GM12878 (cell line): ENCODE measurements around the gene PRG2. TPM values are rescaled to one million over a fixed set of nuclear protein-coding genes. Genes with fewer than 3 reads are reported as not detected.

Experiments used
- ATAC-seq: fragments of 200-7000 bp; cut with Tn5 transposase; 3 replicates; pipeline ENCODE4 v1.9.1; 2020; ENCODE audit warnings: mild to moderate bottlenecking, moderate library complexity
- BruUV-seq: library from RNA; stranded (reverse); fragments of 400-500 nt; replicated peaks from 2 replicates; lab custom pipeline; 2021; lab: Mats Ljungman, UMichigan
- CTCF ChIA-PET: fragments of 300-600 bp; sonication (Branson Sonifier 250); formaldehyde crosslinking; extraction: SDS; loops from one replicate; lab custom pipeline; 2021; ENCODE audit warnings: inconsistent platforms; lab: Yijun Ruan, JAX
- POLR2A ChIA-PET: fragments of 350-600 bp; formaldehyde crosslinking; extraction: SDS; loops from one replicate; lab custom pipeline; 2021; ENCODE audit warnings: inconsistent platforms; lab: Charles Lee
- RAD21 ChIA-PET: fragments of 300-600 bp; sonication (Branson Sonifier 250); formaldehyde crosslinking; loops from one replicate; lab custom pipeline; 2023; ENCODE audit warnings: antibody characterized with exemption; ENCODE audit not compliant: unreplicated experiment; lab: Charles Lee
- SMC1A ChIA-PET: fragments of 300-600 bp; sonication (Branson Sonifier 250); formaldehyde crosslinking; loops from one replicate; lab custom pipeline; 2023; ENCODE audit not compliant: unreplicated experiment, uncharacterized antibody; lab: Charles Lee
- DNase-seq: peaks from one replicate; pipeline ENCODE4 v3.0.0-alpha.2; 2011; ENCODE audit warnings: low read depth, low spot score
- FAIRE-seq: peaks from 3 replicates; lab custom pipeline; 2011; peaks lifted over from hg19 to GRCh38; lab: Jason Lieb, UNC
- H2AFZ ChIP-seq: 2 replicates; pipeline ENCODE4 v1.6.0; 2011; ENCODE audit warnings: low read depth, low read length, control low read depth; ENCODE audit not compliant: control insufficient read depth
- H3K27ac ChIP-seq: 2 replicates; pipeline ENCODE4 v1.5.1; 2011; ENCODE audit warnings: control low read depth; ENCODE audit not compliant: control insufficient read depth, insufficient read depth
- H3K27me3 ChIP-seq, 2 experiments: replicated peaks in 1 of 2; 2 replicates each; pipeline versions ENCODE4 v1.6.0 to v1.6.1; 2011; ENCODE audit warnings: low read length in 1 of 2; ENCODE audit not compliant: control insufficient read depth in 2 of 2, insufficient read depth in 2 of 2
- H3K36me3 ChIP-seq, 2 experiments: 2 replicates each; pipeline ENCODE4 v1.5.1; 2011; ENCODE audit warnings: low read length in 1 of 2; ENCODE audit not compliant: control insufficient read depth in 2 of 2, insufficient read depth in 2 of 2
- H3K4me1 ChIP-seq: 2 replicates; pipeline ENCODE4 v1.6.1; 2011; ENCODE audit warnings: mild to moderate bottlenecking, low read length, moderate library complexity, mixed read lengths; ENCODE audit not compliant: control insufficient read depth, insufficient read depth
- H3K4me2 ChIP-seq: 2 replicates; pipeline ENCODE4 v1.6.0; 2011; ENCODE audit warnings: control low read depth; ENCODE audit not compliant: control insufficient read depth, insufficient read depth
- H3K4me3 ChIP-seq: fragments of 200-600 bp; sonication (generic); 2 replicates; pipeline ENCODE4 v1.5.1; 2016
- H3K79me2 ChIP-seq: 2 replicates; pipeline ENCODE4 v1.6.0; 2011; ENCODE audit warnings: low read length; ENCODE audit not compliant: control insufficient read depth, insufficient read depth
- H3K9ac ChIP-seq: 2 replicates; pipeline ENCODE4 v1.8.0; 2011; ENCODE audit warnings: low read length, control low read depth, mixed read lengths; ENCODE audit not compliant: control insufficient read depth, insufficient read depth
- H3K9me3 ChIP-seq: replicated peaks from 3 replicates; pipeline ENCODE4 v1.5.1; 2011; ENCODE audit warnings: mild to moderate bottlenecking, low read length; ENCODE audit not compliant: control insufficient read depth, insufficient read depth
- H4K20me1 ChIP-seq: 2 replicates; pipeline ENCODE4 v1.6.0; 2011; ENCODE audit not compliant: control insufficient read depth, insufficient read depth
- CTCF ChIP-seq, 3 experiments: IDR thresholded peaks in 2 of 3; conservative IDR thresholded peaks in 1 of 3; 2 replicates each; pipeline ENCODE4 v1.5.1; 2011; ENCODE audit warnings: low read depth in 3 of 3, low read length in 3 of 3, mild to moderate bottlenecking in 3 of 3, control low read depth in 2 of 3, moderate library complexity in 2 of 3, inconsistent platforms in 1 of 3, mixed read lengths in 1 of 3; ENCODE audit not compliant: control insufficient read depth in 2 of 3, insufficient read depth in 1 of 3; ENCODE audit errors: extremely low read depth in 1 of 3
- MTA2 ChIP-seq: fragments of 450-650 bp; IDR thresholded peaks from 2 replicates; pipeline ENCODE4 v1.6.1; 2016; ENCODE audit warnings: low read depth, mild to moderate bottlenecking, moderate library complexity
- RB1 ChIP-seq: fragments of 450-650 bp; formaldehyde crosslinking; IDR thresholded peaks from 2 replicates; pipeline ENCODE4 v1.6.1; 2017; ENCODE audit warnings: mild to moderate bottlenecking, borderline replicate concordance
- ZBTB40 ChIP-seq: fragments of 450-650 bp; IDR thresholded peaks from 2 replicates; pipeline ENCODE4 v1.6.1; 2016; ENCODE audit warnings: mild to moderate bottlenecking, moderate library complexity, borderline replicate concordance
- ZNF24 ChIP-seq: fragments of 450-650 bp; IDR thresholded peaks from 2 replicates; pipeline ENCODE4 v1.6.1; 2017; ENCODE audit warnings: antibody characterized with exemption, mild to moderate bottlenecking
- WGBS: methylation state at CpG from one replicate; pipeline ENCODE4 v1.1.6; 2016; ENCODE audit warnings: low lambda C conversion rate; ENCODE audit not compliant: insufficient replicate concordance, insufficient coverage; ENCODE audit errors: missing lambda C conversion rate; 5-methylcytosine and 5-hydroxymethylcytosine counted together
- in situ Hi-C: fragments of 300-500 bp; cut with MboI; formaldehyde crosslinking; loops from 9 replicates; pipeline ENCODE4 v1.14.3; 2018; ENCODE audit warnings: mixed read lengths
- intact Hi-C: fragments of 100-400 bp; cut with micrococcal nuclease; formaldehyde crosslinking; loops from one replicate; pipeline ENCODE4 v1.14.2; 2022; ENCODE audit not compliant: unreplicated experiment
- polyA plus RNA-seq, 11 experiments: library from polyadenylated mRNA; depleted of rRNA in 4 of 11; unstranded in 6 of 11; stranded (reverse) in 5 of 11; fragments of >200 nt; fragmentation: Nextera tagmentation in 4 of 11; fragmentation: Illumina TruSeq in 1 of 11; extraction: Ambion mirVana in 4 of 11; extraction: Trizol in 1 of 11; gene quantifications; 1 replicate in 1 of 11; 2 replicates in 10 of 11; pipeline versions ENCODE4 v1.2.1 to v1.2.3, GENCODE V29; 2011 to 2016; ENCODE audit warnings: inconsistent platforms in 2 of 11, missing spikeins in 2 of 11, low read depth in 1 of 11
- total RNA-seq, 4 experiments: library from RNA; depleted of rRNA in 3 of 4; stranded (reverse); fragments of >200 nt in 3 of 4; fragmentation: Illumina TruSeq in 1 of 4; extraction: Trizol in 1 of 4; gene quantifications; 2 replicates each; pipeline versions ENCODE4 v1.2.1 to v1.2.3, GENCODE V29; 2013 to 2021

PRG2 gene
- total and polyA plus RNA-seq, 10 of the 15 experiments (the other 5 are each of a cell fraction or from before 2014, with no cell fraction given): 0.10 to 1.7 (median 0.56) TPM; not detected in 2

- Histone ChIP-seq H3K9me3 (no peaks in the 10 kb centered on the region), H3K27ac (no peak overlapping the region), H4K20me1 (no peaks in the 10 kb centered on the region), H3K79me2 (peaks cover 12% of the 10 kb centered on the region), H3K4me3 (no peak overlapping the region), H3K36me3 (no peaks in the 10 kb centered on the region), H3K4me1 (peaks cover 11% of the 10 kb centered on the region), H2AFZ (no peak overlapping the region), H3K4me2 (no peak overlapping the region), H3K9ac (no peak overlapping the region), H3K27me3 (no peaks in the 10 kb centered on the region)
- TF ChIP-seq MTA2 (no peak), CTCF (IDR thresholded peaks at IDR 0.05 in 2 of 3, conservative IDR thresholded peaks at IDR 0.05 in 1 of 3; ENCODE audit: control insufficient read depth in 2 of 3, extremely low read depth in 1 of 3, insufficient read depth in 1 of 3, low read depth in 3 of 3, low read length in 3 of 3) (peak in 1 of 3 experiments; percentile 14; a peak in 1 of 6 replicates)
- POLR2A ChIA-PET: interaction anchor here (1.2 to 1.5 kb wide), 2 partner anchors 11 to 27 kb away, joined by 3 to 4 read pairs; no protein-coding TSS in a partner anchor
- in situ Hi-C loops (no loop called here), intact Hi-C loops (no loop called here)
- SMC1A ChIA-PET: interaction anchor here (0.6 to 1.6 kb wide), 3 partner anchors 12 to 85 kb away, joined by 3 to 4 read pairs (median 3); no protein-coding TSS in a partner anchor
- CTCF ChIA-PET: interaction anchor here (0.7 to 6.4 kb wide), 9 partner anchors 9 to 210 kb away, joined by 3 to 40 read pairs (median 3); no protein-coding TSS in a partner anchor
- FAIRE-seq (no peak), ATAC-seq (no peak), DNase-seq (no peak)
- RAD21 ChIA-PET: interaction anchor here (0.8 to 1.7 kb wide), 3 partner anchors 24 to 87 kb away, joined by 4 to 6 read pairs (median 4); no protein-coding TSS in a partner anchor
- no TSS peak for BruUV-seq
- 100% methylated on average over 1 of the region's 1 CpG for WGBS
Measured at GRCh38 chr11:57430952-57431351, 40.5 kb upstream of the PRG2 start.

GRCh38 chr11:57429946-57430345 is 39.5 kb upstream of the PRG2 start:
- FAIRE-seq: no peak
- no peak for DNase-seq
- Histone ChIP-seq H2AFZ (no peak overlapping the region), H3K9me3 (no peaks in the 10 kb centered on the region), H3K27me3 (no peaks in the 10 kb centered on the region), H3K79me2 (peaks cover 22% of the 10 kb centered on the region), H3K36me3 (peaks cover 0 to 1% of the 10 kb centered on the region in 2 experiments; a peak in 1 of 4 replicates), H3K27ac (no peak overlapping the region), H3K4me1 (peaks cover 20% of the 10 kb centered on the region), H4K20me1 (no peaks in the 10 kb centered on the region), H3K9ac (no peak overlapping the region), H3K4me3 (no peak overlapping the region), H3K4me2 (no peak overlapping the region)
- ChIA-PET CTCF (interaction anchor here (0.9 to 6.4 kb wide), 6 partner anchors 8 to 211 kb away, joined by 3 to 40 read pairs (median 5); no protein-coding TSS in a partner anchor), POLR2A (interaction anchor here (0.6 to 1.5 kb wide), 4 partner anchors 12 to 225 kb away, joined by 3 to 5 read pairs (median 4); no protein-coding TSS in a partner anchor), RAD21 (interaction anchor here (1.4 kb wide), 1 partner anchor 86 kb away, joined by 4 read pairs; no protein-coding TSS in a partner anchor), SMC1A (interaction anchor here (1.1 to 1.6 kb wide), 4 partner anchors 13 to 84 kb away, joined by 3 to 4 read pairs (median 4); no protein-coding TSS in a partner anchor)
- WGBS: 60% methylated on average over 4 of the region's 4 CpGs
- intact Hi-C loops (loop anchor here (5.0 kb wide), 1 partner anchor 47 kb away; no protein-coding TSS in a partner anchor), in situ Hi-C loops (no loop called here)
- BruUV-seq: no TSS peak
- TF ChIP-seq ZNF24 (no peak), RB1 (no peak), ZBTB40 (no peak)
- ATAC-seq: no peak
